IPS-NIHi7 (cell line): Measurements from ENCODE around the gene ELMO2.
A peak's percentile ranks its signal among the peaks of the same experiment; 100 is the strongest.

Source experiments
- DNase-seq: peaks from one replicate; pipeline ENCODE4 v3.0.0; 2012; ENCODE audit warnings: mixed read lengths; ENCODE audit errors: extremely low spot score

The ELMO2 gene

DNA sequence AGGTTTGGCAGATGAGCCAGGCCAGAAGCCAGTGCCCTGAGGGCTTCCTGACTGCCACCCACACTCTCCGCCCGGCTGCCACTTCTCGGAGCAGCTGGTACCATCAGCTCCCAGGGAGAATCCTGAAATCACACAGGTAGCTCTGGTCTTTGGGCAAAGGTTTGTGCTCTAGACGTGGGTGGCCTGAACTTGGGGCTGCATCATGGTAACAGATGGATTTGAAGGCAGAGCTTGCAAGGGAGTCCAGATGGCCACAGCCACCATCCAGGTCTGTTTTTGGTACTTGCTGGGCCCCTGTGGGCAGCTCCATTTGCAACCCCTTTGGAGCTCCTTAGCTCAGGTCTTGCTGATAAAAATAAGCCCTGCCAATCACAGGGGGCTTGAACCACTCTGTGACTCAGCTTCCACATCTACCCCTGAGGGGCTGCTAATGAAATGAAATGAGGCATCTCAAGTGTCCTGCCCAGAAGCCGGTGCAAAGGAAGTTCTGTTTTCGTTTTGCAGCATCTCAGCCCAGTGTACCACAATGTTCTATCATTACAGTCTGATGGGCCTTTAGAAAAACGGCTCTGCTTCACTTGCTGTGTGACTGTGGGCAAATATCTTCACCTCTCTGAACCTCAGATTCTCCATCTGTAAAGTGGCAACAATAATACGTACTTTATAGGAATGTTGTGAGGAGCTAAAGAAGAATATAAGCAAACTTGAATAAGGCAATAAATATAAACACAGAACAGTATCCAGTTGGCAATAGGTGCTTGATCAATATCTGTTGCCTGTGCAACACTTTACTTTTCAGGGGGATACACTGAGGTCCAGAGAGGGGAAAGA is 73.0 kb downstream of the ELMO2 start:
- no peak for DNase-seq

GRCh38 chr20:46332373-46333160 is 73.8 kb downstream of the ELMO2 start:
- no peak for DNase-seq

GRCh38 chr20:46331611-46332361 is 74.6 kb downstream of the ELMO2 start:
- no peak for DNase-seq

DNA sequence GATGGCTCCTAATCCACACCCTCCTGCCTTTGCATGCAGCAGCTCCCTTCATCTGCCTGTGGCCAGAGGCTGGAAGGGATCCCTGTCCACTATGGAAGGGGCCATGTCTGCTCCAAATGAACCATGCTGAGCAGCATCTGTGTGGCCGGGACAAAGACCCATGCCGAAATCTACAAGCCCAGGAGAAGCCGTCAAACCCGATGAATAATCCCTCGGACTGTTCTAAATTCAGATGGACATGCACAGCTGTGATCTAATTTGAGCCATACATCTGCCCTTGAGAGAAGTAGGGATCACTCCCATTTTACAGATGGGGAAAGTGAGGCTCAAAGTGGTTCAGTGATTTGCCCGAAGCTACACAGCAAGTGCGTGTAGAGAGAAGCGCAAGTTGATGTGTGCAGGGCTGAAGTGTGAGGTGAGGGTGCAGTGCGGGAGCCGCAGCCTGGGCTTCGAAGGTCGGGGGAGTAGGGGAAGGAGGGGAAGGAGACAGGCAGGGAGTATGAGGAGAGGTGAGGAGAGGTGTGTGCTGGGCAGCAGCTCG is 75.5 kb downstream of the ELMO2 start:
- no peak for DNase-seq

DNA sequence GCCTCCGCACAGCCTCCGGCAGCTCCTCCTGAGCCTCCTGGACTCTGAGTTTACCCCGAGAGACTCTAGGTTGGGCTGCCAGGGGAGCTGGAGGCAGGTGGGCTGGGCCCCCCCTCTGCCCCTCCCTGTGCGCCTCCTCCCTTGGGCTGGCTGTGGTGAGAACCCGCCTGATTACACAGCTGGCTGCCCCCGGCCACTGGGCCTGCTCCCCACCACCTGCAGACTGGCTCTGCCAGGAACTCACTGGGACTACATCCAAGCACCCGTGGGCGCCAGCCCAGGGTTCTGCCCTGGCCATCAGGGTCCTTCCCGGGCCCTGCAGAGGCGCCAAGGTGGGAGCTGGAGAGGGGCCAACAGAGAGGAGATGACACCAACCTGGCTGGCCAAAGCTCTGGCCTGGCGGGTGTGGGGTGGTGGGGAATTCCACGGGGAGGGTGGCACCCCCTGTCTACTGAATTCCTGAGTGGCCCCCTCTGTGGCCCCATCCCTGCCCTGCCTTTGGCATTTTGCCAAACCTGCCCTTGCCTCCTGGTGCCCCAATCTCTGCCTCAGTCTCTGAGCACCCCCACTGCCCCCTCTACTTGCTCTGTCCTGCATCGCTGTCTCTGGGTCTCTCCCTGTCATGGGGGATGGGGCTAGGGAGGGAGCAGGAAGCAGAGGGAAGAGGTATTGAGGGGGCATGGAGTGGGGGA is 76.2 kb downstream of the ELMO2 start:
- DNase-seq, result no peak

GRCh38 chr20:46328200-46328882 is 78.1 kb downstream of the ELMO2 start:
- DNase-seq, result no peak

DNA sequence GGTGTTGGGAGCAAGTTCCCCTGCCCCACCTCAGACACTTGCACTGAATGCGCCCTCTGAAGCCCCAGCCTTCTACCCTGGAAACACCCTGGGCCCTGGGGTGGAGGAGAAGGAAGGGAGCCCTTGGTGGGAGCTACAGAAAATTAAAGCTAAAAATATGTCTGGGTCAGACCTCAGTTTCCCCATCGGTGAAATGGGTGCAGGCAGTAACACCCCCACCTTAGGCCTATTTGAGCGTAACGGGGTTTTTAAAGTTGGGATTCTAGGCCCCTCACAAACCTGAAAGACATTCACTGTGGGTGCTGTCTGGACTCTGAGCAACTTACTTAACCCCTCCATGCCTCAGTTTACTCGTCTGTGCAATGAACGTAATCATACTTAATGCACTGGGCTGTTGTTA is 78.9 kb downstream of the ELMO2 start:
- no peak for DNase-seq

DNA sequence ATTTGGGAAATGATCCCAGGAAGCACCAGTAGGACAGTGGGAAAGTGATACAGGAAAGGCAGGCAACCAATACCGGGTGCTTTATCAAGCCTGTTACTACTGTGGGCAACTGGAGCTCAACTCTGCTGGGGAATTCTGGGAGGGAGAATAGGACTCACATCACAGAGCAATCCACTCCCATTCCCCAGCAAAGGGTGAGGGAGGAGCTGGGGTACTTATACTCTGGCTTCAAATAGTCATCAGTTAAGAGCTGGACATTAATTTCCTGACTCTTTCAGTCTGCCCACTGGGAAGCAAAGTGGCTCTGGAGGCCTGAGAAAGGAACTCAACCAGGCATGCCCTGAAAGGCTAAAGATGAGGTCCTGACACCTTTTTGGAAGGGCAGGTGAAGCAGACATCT is 80.6 kb downstream of the ELMO2 start:
- no peak for DNase-seq

DNA sequence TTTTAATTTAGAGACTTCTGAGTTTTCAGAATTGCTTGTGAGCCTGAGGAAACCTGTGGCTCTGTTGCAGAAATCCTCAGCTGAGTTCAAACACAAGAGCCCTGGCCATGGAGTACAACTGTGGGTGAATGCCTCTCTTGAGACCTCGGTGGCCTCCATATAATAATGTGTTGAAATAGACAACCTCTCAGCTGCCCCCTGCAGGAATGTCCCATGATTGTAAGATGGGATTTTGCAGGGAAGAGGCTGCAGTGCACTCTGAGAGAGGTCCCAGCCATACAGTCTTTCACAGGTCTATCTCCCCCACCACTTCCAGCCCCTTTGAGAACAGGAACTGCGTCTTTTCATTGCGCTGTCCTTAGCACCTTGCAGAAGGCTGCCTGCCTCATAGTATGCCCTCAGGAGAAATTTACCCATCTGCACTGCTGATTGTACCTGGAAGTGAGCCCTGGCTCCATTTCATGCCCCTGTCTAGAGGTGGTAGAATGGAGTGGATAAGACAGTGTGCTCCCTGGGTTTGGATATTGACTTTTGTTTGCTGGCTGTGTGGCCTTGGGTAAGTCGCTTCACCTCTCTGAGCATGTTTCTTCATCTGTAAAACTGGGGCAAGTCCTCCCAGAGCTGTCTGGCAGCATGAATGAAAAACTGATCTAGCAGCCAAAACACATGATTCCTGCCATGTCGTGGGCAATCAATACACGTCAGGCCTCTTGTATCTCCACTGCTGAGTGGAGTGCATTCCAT is 81.3 kb downstream of the ELMO2 start:
- peak; percentile 60 for DNase-seq

- no peak for DNase-seq
Measured at GRCh38 chr20:46324379-46324778, 82.0 kb downstream of the ELMO2 start.

GRCh38 chr20:46323557-46323956 is 82.9 kb downstream of the ELMO2 start:
- DNase-seq, result no peak

GRCh38 chr20:46322641-46323040 is 83.8 kb downstream of the ELMO2 start:
- DNase-seq, result no peak

DNA sequence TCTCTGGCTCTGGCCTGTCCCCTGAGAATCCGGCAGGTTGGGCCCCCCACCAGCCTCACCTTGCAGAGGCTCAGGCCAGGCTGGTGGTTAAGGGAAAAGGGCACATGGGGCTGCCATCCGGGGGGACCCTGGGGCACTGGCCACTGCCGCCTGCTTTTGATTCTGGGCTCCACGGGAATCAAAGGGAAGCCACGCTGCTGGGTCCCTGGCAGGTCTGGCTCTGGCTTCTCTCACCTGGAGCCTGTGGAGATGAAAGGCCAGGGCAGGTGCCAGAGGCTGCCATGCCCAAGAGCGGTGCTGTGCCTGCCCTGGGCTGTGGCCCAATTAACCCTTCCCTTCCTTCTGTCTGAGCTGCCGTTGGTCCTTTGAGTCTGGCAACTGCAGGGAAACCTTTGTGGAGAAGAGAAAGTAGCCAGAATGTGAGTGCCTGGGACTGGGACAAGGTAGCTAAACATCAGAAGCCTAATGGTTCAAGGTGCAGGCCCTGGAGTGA is 88.7 kb downstream of the ELMO2 start:
- DNase-seq, result no peak

GRCh38 chr20:46316984-46317684 is 89.3 kb downstream of the ELMO2 start:
- no peak for DNase-seq
